ENCODE results near the gene TARP.
"Not testable (repeated sequence)": the region's sequence is repeated elsewhere in the genome, so short reads cannot be mapped to it uniquely, and the experiment has no call there.

The TARP gene

DNA sequence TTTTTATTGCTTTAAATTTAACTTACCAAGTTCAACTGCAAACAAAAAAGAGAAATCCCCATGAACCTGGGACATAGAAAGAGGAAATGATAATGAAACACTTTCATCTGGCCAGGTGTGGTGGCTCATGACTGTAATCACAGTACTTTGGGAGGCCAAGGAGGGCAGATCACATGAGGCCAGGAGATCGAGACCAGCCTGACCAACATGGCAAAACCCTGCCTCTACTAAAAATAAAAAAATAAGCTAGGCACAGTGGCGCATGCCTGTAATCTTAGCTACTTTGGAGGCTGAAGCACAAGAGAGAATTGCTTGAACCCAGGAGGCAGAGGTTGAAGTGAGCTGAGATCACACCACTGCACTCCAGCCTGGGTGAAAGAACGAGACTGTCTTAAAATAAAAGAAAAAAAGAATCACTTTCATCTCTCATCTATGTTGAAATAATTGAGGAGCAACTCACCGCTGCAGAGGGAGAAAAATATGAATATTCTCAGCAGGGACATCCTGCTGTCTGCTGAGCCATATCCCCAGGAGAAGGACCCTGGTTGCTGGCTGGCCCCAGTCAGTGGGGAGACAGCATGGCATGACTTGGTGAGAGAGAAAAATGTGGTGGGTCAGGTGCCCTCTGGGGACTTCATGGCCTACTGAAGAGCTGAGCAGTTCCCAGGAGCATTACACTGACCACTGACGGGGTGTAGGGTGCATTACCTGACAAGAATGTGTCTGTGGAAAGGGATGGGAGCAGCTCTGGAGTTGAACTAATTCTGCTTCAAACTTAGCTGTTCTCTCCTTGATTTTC lies 22.8 kb upstream of the TARP start:
- no peak for DNase-seq

DNA sequence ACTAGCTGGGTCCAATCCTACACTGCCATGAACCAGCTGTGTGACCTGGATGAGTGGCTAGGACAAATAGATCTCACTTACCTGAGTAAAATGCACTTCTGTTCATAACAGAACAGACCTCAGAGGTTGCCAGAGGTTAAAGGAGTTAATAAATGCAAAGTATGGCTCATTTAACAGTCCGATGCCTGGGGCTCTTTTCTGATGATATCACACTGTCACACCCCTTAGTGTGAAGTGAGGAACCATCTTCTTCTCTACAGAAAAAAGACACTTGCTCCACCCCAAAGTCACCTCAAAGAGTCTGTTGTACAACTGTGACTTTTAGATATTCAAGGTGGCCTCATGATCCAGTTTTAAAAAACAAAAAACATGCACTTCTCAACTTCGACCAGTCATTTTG lies 21.5 kb upstream of the TARP start:
- no peak for DNase-seq

DNA sequence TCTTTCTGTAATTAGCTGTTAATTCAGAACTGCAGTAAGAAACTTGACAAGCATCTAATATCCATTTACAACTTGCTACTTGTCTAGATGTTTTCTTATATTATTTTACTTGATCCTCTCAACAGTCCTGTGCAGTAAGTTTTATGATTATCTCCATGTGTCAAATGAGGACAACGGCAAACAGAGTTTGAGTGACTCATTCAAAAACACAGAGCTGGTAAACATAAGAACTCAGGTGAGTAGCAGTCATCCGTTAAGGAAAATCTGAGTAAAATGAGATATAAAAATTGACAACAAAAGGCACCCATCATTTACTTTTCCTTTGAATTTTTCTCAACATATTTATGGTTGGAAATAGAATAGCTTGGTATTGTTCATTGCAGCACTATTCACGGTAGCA lies 19.0 kb upstream of the TARP start:
- no peak for DNase-seq

GRCh38 chr7:38291650-38292049 lies 18.2 kb upstream of the TARP start:
- DNase-seq = no peak

GRCh38 chr7:38291117-38291647 lies 17.7 kb upstream of the TARP start:
- no peak for DNase-seq

DNA sequence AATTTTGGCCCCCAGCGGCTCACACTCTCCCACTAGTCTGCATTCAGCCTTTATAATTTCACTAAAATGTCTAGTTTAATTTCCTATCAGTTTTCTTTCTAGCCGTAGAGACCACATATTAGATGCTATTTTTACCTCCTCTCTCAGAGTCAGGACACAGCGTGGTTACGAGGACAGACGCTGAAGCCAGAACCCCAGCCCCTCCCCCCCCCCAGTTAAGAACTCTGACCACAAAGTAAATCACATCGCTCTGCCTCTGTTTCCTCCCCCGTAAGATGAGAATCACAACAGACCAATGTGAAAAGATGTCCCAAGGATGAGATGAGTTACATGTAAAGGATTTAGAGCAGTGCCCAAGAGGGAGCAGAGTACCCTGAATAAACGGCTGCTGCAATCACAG lies 11.1 kb upstream of the TARP start:
- DNase-seq = no peak

DNA sequence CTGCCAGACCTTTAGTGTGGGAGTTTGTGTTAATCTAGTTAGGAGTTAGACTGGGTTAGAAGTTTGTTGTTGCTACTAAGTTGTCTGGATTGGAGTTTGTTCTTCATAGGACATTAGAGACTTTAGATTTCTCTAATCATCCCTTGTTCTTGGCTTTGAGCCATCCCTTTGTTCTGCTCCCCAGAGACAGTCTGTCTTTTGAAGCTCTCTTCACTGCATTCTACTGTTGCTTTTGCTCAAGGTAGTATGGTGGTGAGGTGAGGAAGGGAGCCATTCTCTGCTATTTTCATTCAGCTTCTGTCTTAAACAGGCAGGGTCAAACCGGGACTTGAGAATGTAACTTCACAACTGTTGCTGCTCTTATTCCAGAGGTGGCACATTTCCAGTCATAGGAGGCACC lies 10.4 kb upstream of the TARP start:
- DNase-seq = no peak

DNA sequence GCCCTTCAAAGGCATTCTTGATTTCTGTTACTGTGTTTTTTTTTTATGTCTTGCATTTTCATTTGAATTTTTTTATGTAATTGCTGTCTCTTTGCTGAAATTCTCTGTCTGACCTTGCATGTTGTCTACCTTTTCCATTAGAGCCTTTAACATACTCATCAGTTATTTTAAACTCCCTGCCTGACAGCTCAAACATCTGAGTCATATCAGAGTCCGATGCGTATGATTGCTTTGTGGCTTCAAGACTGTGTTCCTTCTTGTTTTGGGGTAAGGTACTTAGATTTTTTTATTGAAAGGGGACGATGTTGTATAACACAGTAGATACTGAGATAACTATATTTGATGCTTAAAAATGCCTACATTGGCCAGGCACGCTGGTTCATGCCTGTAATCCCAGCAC lies 9.7 kb upstream of the TARP start:
- no peak for DNase-seq

- DNase-seq = no peak
Measured at GRCh38 chr7:38282081-38282480, 8.6 kb upstream of the TARP start.

GRCh38 chr7:38281266-38281665 lies 7.8 kb upstream of the TARP start:
- DNase-seq = no peak

GRCh38 chr7:38280707-38281106 lies 7.3 kb upstream of the TARP start:
- no peak for DNase-seq

GRCh38 chr7:38280000-38280399 lies 6.6 kb upstream of the TARP start:
- DNase-seq = no peak

- DNase-seq = no peak
Measured at GRCh38 chr7:38276096-38276877, 2.9 kb upstream of the TARP start.

GRCh38 chr7:38274927-38275620 lies 1.6 kb upstream of the TARP start:
- DNase-seq = no peak

GRCh38 chr7:38274486-38274885 lies 1.1 kb upstream of the TARP start:
- no peak for DNase-seq

DNA sequence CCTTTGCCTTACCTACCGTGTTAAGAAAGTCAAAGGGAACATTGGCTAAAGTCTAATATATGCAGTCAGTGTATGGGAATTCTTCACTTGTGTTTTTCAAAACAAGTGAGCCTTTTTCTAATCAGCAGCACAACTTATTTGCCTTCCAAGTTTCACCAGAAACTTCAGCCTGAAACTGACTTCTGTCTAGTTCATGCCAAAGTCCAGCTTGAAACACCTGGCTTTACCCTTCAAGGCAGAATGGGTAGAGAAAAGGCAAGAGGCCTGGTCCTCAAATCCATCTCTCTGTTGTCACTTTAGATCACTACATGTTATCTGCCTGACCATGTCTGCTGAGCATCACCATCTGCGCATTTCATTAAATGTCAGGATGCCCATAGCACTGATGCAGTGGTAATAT lies 3.0 kb downstream of the TARP start:
- not testable (repeated sequence) for DNase-seq

DNA sequence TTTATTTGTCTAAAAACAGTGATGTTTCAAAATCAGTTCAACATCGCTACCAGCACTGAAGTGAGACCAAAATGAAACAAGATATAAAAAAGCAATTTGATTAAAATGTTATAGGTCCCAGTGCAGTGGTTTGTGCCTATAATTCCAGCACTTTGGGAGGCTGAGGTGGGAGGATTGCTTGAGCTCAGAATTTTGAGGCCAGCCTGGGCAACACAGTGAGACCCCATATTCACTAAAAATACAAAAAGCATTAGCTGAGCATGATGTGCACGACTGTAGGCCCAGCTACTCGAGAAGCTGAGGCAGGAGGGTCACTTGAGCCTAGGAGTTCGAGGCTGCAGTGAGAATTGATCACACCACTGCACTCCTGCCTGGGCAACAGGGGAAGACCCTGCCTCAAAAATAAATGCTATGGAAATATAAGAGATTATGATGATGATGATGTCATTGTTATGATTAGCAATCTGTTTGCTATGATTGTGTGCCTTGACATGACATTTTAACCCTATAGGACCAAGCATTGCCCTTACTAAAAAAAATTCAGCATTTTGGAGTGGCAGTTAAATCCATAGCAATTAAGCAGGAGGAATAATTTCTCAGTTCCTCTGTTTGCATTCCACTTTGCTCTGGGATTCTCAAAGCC lies 3.6 kb downstream of the TARP start:
- DNase-seq = not testable (repeated sequence)

DNA sequence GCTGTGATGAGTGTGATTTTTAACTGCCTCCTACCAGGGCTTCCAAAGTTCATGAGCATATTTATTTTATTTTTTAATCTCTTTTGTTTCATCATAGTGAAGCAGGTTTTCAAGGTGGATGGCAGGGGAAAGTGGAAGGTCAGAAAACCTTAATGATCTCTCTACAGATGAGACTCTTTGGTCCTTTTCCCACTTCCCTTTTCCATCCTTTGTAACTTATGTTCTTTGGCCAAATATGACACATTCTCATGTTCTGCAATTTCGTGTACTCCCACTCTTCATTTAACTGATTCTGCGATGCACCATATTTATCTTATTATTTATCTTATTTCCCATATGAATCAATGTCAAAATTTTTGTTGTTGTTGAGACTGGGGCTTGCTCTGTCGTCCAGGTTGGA lies 7.5 kb downstream of the TARP start:
- not testable (repeated sequence) for DNase-seq

DNA sequence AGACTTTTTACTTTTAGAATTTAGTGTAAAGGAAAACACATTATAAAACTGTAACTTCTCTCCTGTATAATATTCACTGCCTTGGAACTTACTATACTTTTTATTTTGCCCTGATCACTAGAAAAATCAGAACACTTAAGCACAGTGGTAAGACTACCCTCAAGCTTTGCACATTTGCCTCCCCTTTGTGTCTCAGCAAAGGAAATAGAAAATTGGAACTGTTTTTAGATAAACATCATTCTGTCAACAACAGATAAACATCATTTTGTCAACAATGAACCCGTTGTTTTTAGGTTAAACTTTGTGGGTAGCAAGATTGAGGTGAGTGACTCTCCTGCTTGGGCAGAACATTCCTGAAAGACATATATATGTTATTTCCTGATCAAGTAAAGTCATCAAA lies 8.8 kb downstream of the TARP start:
- DNase-seq = not testable (repeated sequence)

- DNase-seq = not testable (repeated sequence)
Measured at GRCh38 chr7:38263274-38263673, 10.2 kb downstream of the TARP start.

GRCh38 chr7:38262545-38262944 lies 10.9 kb downstream of the TARP start:
- no peak for DNase-seq

GRCh38 chr7:38262026-38262425 lies 11.4 kb downstream of the TARP start:
- DNase-seq = not testable (repeated sequence)

DNA sequence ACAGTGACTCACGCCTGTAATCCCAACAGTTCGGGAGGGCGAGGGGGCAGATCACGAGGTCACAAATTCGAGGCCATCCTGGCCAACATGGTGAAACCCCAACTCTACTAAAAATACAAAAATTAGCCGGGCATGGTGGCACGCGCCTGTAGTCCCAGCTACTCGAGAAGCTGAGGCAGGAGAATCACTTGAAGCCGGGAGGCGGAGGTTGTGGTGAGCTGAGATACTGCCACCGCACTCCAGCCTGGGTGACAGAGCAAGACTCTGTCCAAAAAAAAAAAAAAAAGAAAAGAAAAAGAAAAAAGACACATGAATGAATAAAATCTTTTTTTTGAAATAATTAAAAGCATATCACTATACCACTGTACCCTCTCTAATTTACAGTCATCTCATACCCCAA lies 11.8 kb downstream of the TARP start:
- DNase-seq = not testable (repeated sequence)
